22Rv1 (cell line): ENCODE data around the gene PIK3CD.
A peak's percentile ranks its signal among the peaks of the same experiment; 100 is the strongest.

ENCODE experiments used
- H3K27ac ChIP-seq: fragments of 450-650 bp; 2 replicates; pipeline ENCODE4 v1.5.1; 2017
- ZFX ChIP-seq: fragments of 450-650 bp; IDR thresholded peaks from 2 replicates; pipeline ENCODE4 v1.6.1; 2017; ENCODE audit warnings: antibody characterized with exemption, borderline replicate concordance
- TF ChIP-seq, protein P1 (sequence below): fragments of 450-650 bp; IDR thresholded peaks from 2 replicates; pipeline ENCODE4 v1.5.1; 2017; ENCODE audit warnings: mild to moderate bottlenecking

PIK3CD gene

GRCh38 chr1:9612162-9612845 is 39.2 kb upstream of the PIK3CD start:
- TF ChIP-seq, protein P1, sequence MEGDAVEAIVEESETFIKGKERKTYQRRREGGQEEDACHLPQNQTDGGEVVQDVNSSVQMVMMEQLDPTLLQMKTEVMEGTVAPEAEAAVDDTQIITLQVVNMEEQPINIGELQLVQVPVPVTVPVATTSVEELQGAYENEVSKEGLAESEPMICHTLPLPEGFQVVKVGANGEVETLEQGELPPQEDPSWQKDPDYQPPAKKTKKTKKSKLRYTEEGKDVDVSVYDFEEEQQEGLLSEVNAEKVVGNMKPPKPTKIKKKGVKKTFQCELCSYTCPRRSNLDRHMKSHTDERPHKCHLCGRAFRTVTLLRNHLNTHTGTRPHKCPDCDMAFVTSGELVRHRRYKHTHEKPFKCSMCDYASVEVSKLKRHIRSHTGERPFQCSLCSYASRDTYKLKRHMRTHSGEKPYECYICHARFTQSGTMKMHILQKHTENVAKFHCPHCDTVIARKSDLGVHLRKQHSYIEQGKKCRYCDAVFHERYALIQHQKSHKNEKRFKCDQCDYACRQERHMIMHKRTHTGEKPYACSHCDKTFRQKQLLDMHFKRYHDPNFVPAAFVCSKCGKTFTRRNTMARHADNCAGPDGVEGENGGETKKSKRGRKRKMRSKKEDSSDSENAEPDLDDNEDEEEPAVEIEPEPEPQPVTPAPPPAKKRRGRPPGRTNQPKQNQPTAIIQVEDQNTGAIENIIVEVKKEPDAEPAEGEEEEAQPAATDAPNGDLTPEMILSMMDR = no peak
- no peak for TF ChIP-seq ZFX
- no peak overlapping the region for H3K27ac ChIP-seq

- H3K27ac ChIP-seq = no peak overlapping the region
- TF ChIP-seq, protein P1 = no peak
- TF ChIP-seq ZFX = no peak
Measured at GRCh38 chr1:9612871-9613624, 38.5 kb upstream of the PIK3CD start.

DNA sequence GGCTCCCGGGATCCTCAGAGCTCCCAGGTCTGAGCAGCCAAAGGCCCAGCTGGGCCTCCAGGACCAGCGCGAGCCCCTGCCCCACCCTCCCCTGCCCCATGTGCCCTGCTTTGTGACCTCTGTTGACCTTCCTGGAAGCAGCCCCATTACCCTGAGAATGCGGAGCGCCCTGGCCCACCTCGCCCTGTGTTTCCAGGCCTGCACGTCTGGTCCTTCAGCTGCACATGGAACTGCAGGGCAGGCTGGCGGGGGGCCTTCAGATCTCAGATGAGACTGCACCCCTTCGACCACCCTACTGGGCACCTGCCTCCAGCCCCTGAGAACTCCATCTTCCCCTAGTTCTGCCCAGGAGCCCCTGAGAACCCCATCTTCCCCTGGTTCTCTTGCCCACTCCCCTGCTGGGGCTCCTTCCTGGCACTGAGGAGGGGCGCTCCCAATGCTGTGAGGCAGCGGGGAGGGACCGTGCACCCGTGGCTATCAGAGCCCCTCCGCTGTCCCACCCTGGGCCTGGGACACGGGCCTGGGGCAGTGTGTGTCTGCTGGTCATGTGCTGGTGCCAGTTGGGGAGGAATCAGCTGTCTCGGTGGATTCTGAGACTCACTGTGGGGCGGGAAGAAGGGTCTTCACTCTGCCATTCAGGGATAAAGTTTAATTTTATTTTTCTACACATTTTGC is 37.8 kb upstream of the PIK3CD start:
- TF ChIP-seq, protein P1 = no peak
- no peak for TF ChIP-seq ZFX
- H3K27ac ChIP-seq = no peak overlapping the region

GRCh38 chr1:9615316-9616063 is 36.0 kb upstream of the PIK3CD start:
- TF ChIP-seq ZFX = no peak
- TF ChIP-seq, protein P1 = peak; percentile 47
- H3K27ac ChIP-seq = no peak overlapping the region

- TF ChIP-seq, protein P1 = no peak
- no peak for TF ChIP-seq ZFX
- no peak overlapping the region for H3K27ac ChIP-seq
Measured at GRCh38 chr1:9618909-9619679, 32.4 kb upstream of the PIK3CD start.

DNA sequence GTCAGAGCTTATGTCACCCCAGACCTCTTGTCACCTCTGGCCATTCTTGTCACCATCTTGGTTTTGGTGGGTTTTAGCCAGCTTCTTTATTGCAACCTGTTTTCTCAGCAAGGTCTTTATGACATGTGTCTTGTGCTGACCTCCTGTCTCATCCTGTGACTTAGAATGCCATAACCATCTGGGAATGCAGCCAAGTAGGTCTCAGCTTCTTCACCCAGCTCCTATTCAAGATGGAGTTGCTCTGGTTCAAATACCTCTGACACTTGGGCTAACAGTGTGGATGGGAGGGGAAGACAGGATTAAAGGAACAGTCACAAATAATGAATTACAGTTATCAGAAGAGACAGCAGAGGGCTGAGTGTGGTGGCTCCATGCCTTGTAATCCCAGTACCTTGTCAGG is 30.5 kb upstream of the PIK3CD start:
- no peak for TF ChIP-seq ZFX
- TF ChIP-seq, protein P1 = no peak
- no peak overlapping the region for H3K27ac ChIP-seq
